Heart left ventricle (tissue), 13 donors: ENCODE measurements around the gene GALNT2.

Experiments
- POLR2A ChIP-seq, 2 donors: fragments of 450-650 bp; IDR thresholded peaks; one replicate each; pipeline ENCODE4 v1.6.1; 2017; ENCODE audit warnings: antibody characterized with exemption in 2 of 2, mild to moderate bottlenecking in 2 of 2, moderate library complexity in 2 of 2
- TF ChIP-seq, protein P1 (sequence below), 12 donors: fragments of 200-600 bp; sonication (generic) in 4 of 12; IDR thresholded peaks; one replicate each; pipeline versions ENCODE4 v1.5.0 to v1.8.0; 2018 to 2022; ENCODE audit warnings: antibody characterized with exemption in 12 of 12, mild to moderate bottlenecking in 5 of 12
- donor health status: ischemic (EF 13 %, LVEDD 7.1; RV severe dilation, severe dysfunction).
- donor health status: DM: no; HTN: yes; CAD: no.
- donor health status: DM: no; HTN: no; CAD: no.
- donor health status: ischemic (EF 25% LVEDD 6.9; RV normal size, moderate dysfunction).
- donor health status: ischemic (EF 25% LVEDD 5.7; RV mildly dilated, moderate dysfunction).
- donor health status: ischemic (EF 35%, LVEDD 5.7; RV mildly dilated, moderate dysfunction).
- donor health status: nonischemic (EF 11% LVEDD 7.7; RV severe dilation, severe dysfunction).
- donor health status: DM: yes; HTN: yes; CAD: no.
- donor health status: PGD.
- donor health status: ischemic (EF 29% LVEDD 5.4; RV normal size, mild dysfunction).
- donor health status: nonischemic (EF 23%, LVEDD 6.1; RV moderate dilation, normal function).

DNA sequence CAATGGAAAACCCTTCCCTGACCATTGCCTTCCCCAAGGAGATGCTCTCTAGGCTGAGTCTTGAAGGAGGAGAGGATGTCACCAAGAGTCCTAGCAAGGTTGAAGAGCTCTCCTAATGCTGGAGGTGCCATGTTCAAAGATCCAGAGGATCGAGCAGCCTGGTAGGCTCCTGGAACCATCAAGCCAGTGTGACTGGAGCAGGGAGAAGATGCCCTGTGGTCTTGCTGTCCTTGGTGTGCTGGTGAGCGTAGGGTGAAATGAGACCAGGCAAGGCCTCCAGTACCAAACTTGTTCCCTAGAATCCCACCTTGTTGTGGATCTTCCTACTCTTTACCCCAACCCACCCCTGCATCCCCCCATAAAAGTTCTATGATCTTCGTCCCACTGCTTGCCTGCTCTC, 46.6 kb upstream of the GALNT2 start:
- TF ChIP-seq, protein P1, sequence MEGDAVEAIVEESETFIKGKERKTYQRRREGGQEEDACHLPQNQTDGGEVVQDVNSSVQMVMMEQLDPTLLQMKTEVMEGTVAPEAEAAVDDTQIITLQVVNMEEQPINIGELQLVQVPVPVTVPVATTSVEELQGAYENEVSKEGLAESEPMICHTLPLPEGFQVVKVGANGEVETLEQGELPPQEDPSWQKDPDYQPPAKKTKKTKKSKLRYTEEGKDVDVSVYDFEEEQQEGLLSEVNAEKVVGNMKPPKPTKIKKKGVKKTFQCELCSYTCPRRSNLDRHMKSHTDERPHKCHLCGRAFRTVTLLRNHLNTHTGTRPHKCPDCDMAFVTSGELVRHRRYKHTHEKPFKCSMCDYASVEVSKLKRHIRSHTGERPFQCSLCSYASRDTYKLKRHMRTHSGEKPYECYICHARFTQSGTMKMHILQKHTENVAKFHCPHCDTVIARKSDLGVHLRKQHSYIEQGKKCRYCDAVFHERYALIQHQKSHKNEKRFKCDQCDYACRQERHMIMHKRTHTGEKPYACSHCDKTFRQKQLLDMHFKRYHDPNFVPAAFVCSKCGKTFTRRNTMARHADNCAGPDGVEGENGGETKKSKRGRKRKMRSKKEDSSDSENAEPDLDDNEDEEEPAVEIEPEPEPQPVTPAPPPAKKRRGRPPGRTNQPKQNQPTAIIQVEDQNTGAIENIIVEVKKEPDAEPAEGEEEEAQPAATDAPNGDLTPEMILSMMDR (IDR thresholded peaks at IDR 0.05): no peak
- TF ChIP-seq POLR2A (IDR thresholded peaks at IDR 0.05): no peak
